Kidney capillary endothelial cell (primary cell): ENCODE data around the gene CSAG2.

Experiments
- DNase-seq: peaks from one replicate; pipeline ENCODE4 v3.0.0-alpha.2; 2018; ENCODE audit warnings: low spot score

Gene CSAG2

DNA sequence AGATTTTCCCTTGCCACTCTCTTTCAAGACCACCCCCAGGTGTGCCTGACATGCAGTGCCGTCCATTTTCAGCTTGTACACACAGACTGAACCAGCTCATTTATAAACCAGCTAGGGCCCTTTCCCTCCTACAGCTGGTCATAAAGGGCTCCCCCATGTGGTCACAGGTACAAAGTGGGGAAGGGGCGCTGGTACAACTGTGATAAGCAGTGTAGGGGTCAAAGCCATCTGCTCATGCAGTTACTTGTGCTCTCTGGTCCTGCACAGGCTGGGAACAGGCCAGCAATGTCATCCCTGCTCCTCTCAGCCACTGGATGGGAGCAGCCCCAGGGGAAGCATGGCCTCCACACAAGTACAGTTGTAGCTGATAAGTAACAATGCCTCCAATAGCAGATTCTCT lies 50.8 kb downstream of the CSAG2 start:
- no peak for DNase-seq
